ENCODE results near the gene PTPRM.
A peak's percentile ranks its signal among the peaks of the same experiment; 100 is the strongest.

DNA sequence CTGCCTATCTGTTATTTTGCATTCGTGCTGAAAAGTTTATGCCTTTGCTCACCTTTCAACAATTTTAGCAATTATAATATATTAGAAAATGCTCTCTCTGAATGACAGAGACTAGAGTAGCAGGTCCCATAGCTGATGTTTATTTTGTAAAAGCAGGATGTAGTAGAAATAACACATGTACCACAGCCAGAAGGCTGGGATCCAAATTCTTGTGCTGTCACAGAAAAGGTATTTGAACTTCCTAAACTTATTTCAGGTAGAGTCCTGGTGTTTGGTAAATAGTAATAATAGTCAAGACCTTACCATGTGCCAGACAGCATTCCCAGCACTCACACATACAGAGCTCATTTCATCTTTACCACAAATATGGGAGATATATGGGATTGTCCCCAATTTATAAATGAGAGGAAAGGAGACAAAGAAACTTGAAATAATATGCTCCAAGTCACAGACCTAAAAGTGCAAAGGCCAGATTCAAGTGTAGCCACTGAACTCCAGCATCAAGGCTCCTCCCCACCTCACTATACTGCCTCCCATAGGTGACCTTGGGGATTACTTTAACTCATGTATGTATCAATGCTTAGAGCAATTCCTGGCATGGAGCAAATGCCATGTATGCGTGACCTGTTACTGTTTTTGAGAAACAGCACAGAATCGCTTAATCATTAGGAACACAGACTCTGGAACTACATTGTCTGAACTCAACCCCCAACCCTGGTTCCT lies 757.4 kb downstream of the PTPRM start:
- TF ChIP-seq EZH2 (IDR thresholded peaks at IDR 0.05) (no peak), CTCF (IDR thresholded peaks at IDR 0.05) (peak; percentile 20)

All from neural progenitor cell (in vitro differentiated cells).